OCI-M2 (cell line): ENCODE results near the gene NAGPA.
"Not testable (repeated sequence)": the region's sequence is repeated elsewhere in the genome, so short reads cannot be mapped to it uniquely, and the experiment has no call there.

ENCODE experiments used
- DNase-seq: peaks from one replicate; lab custom pipeline; 2025; ENCODE audit not compliant: unreplicated experiment; lab: John Stamatoyannopoulos, UW

Gene NAGPA, protein sequence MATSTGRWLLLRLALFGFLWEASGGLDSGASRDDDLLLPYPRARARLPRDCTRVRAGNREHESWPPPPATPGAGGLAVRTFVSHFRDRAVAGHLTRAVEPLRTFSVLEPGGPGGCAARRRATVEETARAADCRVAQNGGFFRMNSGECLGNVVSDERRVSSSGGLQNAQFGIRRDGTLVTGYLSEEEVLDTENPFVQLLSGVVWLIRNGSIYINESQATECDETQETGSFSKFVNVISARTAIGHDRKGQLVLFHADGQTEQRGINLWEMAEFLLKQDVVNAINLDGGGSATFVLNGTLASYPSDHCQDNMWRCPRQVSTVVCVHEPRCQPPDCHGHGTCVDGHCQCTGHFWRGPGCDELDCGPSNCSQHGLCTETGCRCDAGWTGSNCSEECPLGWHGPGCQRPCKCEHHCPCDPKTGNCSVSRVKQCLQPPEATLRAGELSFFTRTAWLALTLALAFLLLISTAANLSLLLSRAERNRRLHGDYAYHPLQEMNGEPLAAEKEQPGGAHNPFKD

DNA sequence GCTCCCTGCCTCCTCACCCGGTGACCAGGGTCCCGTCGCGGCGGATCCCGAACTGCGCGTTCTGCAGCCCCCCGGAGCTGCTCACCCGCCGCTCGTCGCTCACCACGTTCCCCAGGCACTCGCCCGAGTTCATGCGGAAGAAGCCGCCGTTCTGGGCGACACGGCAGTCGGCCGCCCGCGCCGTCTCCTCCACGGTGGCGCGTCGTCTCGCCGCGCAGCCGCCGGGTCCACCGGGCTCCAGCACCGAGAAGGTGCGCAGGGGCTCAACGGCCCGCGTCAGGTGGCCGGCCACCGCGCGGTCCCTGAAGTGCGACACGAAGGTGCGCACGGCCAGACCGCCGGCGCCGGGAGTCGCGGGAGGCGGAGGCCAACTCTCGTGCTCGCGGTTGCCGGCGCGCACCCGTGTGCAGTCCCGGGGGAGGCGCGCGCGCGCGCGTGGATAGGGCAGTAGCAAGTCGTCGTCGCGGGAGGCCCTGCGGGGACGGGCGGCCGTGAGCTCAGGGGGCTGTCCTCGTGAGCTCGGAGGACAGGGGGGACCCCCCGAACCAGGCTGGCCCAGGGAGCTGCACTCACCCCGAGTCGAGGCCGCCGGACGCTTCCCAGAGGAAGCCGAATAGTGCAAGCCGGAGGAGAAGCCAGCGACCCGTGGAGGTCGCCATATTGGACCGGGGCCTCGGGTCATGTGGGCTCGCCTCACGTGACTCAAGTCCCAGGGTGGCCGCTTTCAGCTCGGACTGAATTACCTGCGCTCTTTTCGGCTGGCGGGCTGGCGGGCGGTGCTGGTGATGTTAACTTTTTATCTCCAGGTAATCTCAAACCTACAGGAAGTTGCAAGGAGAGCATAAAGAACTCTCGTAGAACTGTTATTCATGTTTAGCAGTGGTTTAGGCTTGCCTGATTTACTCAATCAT, at the start of gene NAGPA:
Gene NAGPA (minus strand): TSS at position 680 of the 911 bp plus-strand sequence. CDS start 21 bp downstream, at position 659.
- no peak for DNase-seq

GRCh38 chr16:5080996-5081395, 47.3 kb upstream of the NAGPA start:
- not testable (repeated sequence) for DNase-seq

GRCh38 chr16:5080461-5080860, 46.7 kb upstream of the NAGPA start:
- not testable (repeated sequence) for DNase-seq

GRCh38 chr16:5078626-5079025, 44.9 kb upstream of the NAGPA start:
- no peak for DNase-seq

GRCh38 chr16:5077304-5077703, 43.6 kb upstream of the NAGPA start:
- DNase-seq: no peak

- DNase-seq: no peak
These were observed 41.9 kb upstream of the NAGPA start for GRCh38 chr16:5075637-5076036.

DNA sequence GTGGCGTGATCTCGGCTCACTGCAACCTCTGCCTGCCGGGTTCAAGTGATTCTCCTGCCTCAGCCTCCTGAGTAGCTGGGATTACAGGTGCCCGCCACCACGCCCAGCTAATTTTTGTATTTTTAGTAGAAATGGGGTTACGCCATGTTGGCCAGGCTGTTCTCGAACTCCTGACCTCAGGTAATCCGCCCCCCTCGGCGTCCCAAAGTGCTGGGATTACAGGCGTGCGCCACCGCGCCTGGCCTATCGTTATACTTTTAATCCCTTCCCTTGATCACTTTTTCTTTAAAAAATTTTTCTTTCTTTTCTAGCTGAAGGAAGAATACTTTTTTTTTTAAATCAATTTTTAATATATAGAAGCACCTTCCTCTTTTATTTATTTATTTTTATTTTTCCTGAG, 40.0 kb upstream of the NAGPA start:
- DNase-seq: not testable (repeated sequence)

- no peak for DNase-seq
These were observed 39.5 kb upstream of the NAGPA start for GRCh38 chr16:5073279-5073629.

- no peak for DNase-seq
These were observed 38.9 kb upstream of the NAGPA start for GRCh38 chr16:5072334-5073278.

DNA sequence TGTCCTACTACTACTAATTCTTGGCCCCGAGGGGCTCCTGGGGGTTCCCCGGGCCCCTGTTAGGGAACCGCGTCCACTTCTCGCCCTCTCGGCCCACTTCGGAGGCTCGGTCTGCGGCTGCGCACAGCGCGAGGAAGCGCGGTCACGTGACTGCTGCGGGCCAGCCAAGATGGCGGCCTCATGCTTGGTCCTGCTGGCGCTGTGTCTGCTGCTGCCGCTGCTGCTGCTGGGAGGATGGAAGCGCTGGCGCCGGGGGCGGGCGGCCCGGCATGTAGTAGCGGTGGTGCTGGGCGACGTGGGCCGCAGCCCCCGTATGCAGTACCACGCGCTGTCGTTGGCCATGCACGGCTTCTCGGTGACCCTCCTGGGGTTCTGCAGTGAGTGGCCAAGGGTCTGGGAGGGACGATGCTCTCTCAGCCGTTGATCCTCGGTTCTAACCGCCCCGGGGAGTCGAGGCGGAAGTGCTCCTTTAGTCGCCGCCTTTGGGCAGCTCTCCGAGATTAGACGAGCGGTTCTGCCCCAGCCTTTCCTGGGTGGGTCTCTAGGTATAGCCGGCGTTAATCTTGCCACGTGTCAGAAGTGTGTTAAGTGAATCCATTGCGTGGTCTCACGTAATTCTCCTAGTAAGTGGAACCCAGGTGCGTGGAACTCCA, 38.1 kb upstream of the NAGPA start, which contains the start of gene ALG1:
Gene ALG1 (plus strand): TSS at position 163 of the 653 bp plus-strand sequence. CDS start 7 bp downstream, at position 170.
- DNase-seq: peak; percentile 60

- no peak for DNase-seq
These were observed 37.6 kb upstream of the NAGPA start for GRCh38 chr16:5071341-5071680.

GRCh38 chr16:5070431-5071186, 36.9 kb upstream of the NAGPA start:
- no peak for DNase-seq

- DNase-seq: no peak
These were observed 36.1 kb upstream of the NAGPA start for GRCh38 chr16:5069854-5070253.

DNA sequence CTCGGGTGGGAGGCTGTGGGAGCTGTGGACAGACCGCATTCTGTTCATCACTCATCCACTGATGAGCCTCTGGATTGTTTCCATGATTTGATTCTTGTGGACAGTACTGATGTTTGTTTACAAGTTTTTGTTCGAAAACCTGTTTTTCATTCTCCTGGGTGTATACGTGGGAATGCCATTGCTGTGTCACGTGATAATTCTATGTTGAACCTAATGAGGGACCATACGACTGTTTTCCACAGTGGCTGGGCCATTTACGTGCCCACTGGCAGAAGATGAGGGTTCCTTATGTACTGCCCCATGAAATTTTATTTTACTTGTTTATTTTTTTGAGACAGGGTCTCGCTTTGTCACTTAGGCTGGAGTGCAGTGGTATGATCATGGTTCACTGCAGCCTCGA, 35.3 kb upstream of the NAGPA start:
- no peak for DNase-seq

DNA sequence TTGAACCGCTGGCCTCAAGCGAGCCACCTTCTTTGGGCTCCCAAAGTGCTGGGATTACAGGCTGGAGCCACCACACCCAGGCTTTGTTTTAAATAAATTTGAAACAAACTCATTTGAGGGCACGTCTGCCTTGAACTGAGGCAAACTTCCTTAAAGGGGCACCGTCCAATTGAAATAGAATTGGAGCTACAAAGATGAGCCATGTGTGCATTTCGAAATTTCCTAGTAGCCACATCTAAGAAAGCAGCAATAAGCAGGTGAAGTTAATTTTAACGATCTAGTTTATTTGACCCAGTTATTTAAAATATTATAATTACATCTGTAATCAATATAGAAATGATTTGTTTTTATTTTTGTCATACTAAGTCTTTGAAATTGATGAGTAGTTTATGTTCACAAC, 32.8 kb upstream of the NAGPA start:
- no peak for DNase-seq

GRCh38 chr16:5065813-5066212, 32.1 kb upstream of the NAGPA start, which contains the start of gene C16orf89:
Gene C16orf89, minus strand, starts transcription at chr16:5065956. Its CDS starts 48 bp downstream, at chr16:5065908.
- DNase-seq: no peak

GRCh38 chr16:5065326-5065725, 31.6 kb upstream of the NAGPA start:
- DNase-seq: no peak

DNA sequence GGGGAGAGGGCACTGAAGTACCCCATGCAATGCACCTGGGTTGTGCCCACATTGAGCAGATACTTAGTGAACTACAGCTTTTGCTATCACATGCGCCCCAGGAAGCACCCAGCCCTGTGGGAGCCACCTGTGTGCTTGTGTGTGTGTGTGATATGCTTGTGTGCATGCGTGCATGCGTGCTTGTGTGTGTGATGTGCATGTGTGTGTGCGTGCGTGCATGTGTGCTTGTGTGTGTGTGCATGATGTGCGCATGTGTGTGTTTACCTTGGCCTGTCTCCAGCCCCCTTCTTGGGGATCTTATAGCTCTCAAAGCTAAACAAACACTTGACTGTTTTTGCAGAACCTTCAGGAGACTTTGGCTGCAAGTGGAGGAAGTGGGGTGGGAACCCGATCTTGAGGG, 31.2 kb upstream of the NAGPA start:
- DNase-seq: no peak
